ENCODE results near the gene MORN5.
"Not testable (repeated sequence)": the region's sequence is repeated elsewhere in the genome, so short reads cannot be mapped to it uniquely, and the experiment has no call there.

MORN5 gene

GRCh38 chr9:122159026-122159924 lies at the start of gene MORN5, which contains the start of gene NDUFA8:
MORN5 (plus strand) TSS chr9:122159908; CDS start chr9:122159973, 65 bp downstream.
NDUFA8 (minus strand) TSS chr9:122159779; CDS start chr9:122159677, 102 bp downstream.
- peak; percentile 88 to 90 for DNase-seq (ENCODE audit: low read depth in 2 of 2)

DNA sequence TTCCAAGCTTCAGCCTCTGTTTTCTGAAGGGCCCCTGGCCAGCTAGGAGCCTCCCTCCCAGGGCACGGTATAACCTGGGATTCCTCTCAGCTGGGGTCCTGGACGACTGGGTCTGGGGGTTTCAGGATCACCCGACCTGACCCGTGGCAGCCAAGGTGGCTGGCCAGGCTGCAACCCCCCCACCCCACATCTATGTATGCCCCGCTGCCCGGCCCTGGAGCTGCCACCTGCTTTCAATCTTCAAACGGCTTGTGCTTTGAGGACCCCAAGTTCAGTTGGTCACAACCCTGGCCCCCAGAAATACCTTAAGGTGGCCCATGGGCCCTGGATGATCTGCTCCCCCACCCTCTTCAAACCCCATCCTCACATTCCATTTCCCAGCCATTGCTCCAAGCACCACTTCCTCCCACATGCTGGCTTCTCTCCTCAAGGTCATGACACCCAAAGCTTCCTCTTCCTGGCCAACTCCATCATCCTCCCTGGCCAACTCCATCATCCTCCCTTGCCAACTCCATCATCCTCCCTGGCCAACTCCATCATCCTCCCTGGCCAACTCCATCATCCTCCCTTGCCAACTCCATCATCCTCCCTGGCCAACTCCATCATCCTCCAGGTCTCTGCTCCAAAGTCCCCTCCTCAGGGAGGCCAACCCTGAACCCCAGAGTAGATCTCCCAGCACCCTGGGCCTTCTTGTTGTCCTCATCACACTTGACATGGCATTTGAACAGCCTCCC lies 49.4 kb upstream of the MORN5 start:
- DNase-seq (ENCODE audit: low read depth in 2 of 2) = no peak

DNA sequence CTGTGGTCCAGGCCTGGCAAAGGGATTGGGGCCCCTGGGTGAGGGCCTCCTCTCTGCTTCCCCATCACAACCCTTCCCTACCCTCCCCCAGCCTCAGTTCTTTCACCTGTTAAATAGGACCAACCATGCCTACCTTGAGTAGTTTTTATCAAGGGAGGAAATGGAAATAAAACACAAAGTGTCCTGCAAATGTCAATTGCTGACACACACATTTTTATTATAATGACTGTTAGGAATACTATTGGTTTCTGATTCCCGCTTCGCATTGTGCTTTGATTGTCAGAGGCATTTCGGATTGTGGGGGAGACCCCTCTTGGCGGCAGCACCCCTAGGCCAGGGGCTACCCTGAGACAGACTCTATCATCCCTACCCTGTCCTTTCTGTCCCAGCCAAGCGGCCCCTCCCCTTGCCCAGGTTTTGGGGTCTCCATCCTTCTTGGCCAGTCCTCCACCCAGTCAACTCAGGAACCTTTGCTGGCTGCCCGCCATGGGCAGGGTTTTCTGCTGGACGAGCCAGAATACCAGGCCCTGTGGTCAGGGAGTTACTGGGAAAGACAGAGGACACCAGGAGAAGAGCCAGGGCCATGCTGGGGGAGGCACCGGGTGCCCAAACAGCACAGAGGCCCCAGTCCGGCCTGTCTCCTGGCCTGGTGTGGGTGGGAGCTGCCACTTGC lies 48.2 kb upstream of the MORN5 start:
- no peak for DNase-seq (ENCODE audit: low read depth in 2 of 2)

- DNase-seq (ENCODE audit: low read depth in 2 of 2) = no peak
Measured at GRCh38 chr9:122112238-122112637, 47.5 kb upstream of the MORN5 start.

DNA sequence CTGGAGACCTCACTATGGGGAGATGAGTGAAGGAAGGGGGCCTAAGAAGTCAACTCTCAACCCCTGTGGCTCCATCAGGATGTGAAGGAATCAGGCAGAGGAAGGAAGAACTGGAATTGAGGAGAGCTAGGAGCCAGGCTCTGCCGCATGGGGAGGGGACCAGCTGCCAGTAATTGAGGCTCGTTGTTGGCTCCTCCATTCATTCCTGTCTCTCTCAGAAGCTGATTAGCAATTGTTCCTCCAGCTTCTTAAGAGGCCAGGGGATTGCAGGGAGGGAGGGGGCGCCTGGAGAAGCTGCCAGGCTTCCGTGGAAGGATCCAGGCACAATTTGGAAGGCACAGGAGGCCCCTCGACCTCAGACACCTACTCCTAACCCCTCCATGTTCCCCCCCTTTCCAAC lies 46.1 kb upstream of the MORN5 start:
- no peak for DNase-seq (ENCODE audit: low read depth in 2 of 2)

DNA sequence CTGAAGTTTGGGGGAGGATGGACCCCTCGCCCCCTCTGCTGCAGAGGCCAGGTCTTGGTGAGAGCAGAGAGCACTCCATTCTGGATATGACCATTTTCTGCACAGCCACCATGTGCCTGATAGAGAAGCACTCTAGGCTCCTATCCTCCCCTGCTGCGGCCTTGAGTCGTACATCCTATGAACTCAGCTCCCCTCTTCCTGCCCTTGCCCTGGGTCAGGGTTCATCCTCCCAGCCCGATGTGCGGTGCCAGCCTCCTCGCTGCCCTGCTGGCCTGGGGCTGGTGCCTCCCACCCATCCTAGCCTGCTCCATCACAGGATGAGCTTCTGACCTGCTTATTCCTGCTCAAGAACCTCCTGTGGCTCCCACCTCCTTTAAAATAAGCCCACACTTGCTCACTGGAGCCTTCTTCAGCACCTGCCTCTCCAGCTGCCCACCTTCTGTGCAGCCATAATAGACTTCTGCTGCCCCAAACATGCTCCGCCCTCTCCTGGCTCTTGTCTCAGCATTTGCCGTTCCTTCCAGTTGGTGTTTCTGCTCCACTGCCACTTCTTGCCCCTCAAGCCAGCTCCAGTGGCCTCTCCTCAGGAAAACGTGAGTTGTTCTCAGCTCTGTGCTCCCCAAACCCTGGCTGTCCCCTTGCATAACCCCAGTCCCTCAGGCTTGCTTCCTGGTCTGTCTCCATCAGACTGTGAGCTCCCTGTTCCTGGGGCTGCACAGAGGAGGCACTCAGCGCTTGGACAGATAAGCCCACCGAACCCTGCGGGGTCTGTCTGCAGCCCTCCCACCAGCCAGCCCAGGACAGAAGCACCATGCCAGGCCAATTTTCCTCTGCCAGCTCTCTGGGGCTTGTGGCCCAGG lies 44.3 kb upstream of the MORN5 start:
- no peak for DNase-seq (ENCODE audit: low read depth in 2 of 2)

GRCh38 chr9:122116040-122116439 lies 43.7 kb upstream of the MORN5 start:
- DNase-seq (ENCODE audit: low read depth in 2 of 2) = no peak

DNA sequence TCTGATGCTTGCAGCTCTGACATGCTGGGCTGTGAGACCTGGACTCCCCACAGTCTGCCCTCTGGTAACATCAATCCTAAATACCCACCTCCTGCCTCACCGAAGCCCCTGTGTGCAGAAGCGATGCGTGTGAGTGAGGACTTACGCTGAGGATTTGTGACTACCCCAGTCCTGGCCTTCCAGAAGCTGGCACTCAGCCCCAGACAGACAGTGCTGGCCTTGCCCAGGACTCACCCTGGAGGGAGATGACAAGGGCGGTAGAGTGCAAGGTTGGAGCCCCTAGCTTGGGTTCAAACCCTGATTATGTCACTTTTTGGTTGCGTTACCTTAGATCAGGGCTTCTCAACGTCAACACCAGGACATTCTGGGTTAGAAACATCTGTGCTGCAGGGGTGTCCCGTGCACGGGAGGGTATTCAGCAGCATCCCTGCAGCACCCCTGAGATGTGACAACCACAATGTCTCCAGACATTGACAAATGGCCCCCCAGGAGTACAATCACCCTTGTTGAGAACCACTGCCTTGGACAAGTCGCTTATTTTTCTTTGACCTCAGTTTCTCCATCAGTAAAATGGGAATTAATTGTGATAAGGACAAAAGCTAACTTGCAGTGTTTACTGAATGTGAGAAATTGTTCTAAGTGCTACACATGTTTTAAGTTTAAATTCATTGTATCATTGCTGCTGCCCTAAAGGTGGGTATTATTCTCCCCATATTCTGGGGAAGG lies 43.1 kb upstream of the MORN5 start:
- no peak for DNase-seq (ENCODE audit: low read depth in 2 of 2)

- DNase-seq (ENCODE audit: low read depth in 2 of 2) = not testable (repeated sequence)
Measured at GRCh38 chr9:122117241-122117640, 42.5 kb upstream of the MORN5 start.

GRCh38 chr9:122118343-122119165 lies 41.2 kb upstream of the MORN5 start:
- DNase-seq (ENCODE audit: low read depth in 2 of 2) = no peak

DNA sequence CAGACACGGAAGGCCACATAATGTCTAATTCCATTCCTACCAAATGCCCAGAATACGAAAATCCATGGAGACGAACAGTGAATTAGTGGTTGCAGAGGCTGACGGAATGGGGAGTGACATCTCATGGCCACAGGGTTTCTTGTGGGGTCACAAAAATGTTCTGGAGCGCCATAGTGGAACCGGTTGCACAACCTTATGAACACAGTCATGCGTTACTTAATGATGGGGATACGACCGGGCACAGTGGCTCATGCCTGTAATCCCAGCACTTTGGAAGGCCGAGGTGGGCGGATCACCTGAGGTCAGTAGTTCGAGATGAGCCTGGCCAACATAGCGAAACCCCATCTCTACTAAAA lies 40.6 kb upstream of the MORN5 start:
- DNase-seq (ENCODE audit: low read depth in 2 of 2) = no peak

GRCh38 chr9:122119721-122120120 lies 40.0 kb upstream of the MORN5 start:
- DNase-seq (ENCODE audit: low read depth in 2 of 2) = no peak

- no peak for DNase-seq (ENCODE audit: low read depth in 2 of 2)
Measured at GRCh38 chr9:122120316-122121071, 39.2 kb upstream of the MORN5 start.

- no peak for DNase-seq (ENCODE audit: low read depth in 2 of 2)
Measured at GRCh38 chr9:122121391-122121790, 38.3 kb upstream of the MORN5 start.

DNA sequence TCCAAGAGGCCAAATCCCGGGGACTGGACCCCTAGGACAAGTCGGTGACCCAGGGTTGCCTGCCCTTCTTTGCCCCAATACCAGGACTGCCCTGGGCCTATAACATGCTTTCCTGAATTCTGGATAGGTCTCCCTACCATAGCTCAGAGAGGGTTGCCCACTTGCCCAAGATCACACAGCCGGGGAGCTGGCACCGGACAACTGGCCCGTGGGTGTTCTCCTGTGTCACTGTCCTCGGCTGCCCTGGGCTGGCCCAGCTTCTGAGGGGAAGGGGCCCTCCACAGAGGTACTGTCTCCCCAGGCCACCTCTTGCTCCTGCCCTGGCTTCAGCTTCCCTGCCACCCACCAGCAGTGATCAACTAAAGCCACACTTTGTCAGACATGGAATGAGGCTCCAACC lies 37.8 kb upstream of the MORN5 start:
- DNase-seq (ENCODE audit: low read depth in 2 of 2) = no peak

DNA sequence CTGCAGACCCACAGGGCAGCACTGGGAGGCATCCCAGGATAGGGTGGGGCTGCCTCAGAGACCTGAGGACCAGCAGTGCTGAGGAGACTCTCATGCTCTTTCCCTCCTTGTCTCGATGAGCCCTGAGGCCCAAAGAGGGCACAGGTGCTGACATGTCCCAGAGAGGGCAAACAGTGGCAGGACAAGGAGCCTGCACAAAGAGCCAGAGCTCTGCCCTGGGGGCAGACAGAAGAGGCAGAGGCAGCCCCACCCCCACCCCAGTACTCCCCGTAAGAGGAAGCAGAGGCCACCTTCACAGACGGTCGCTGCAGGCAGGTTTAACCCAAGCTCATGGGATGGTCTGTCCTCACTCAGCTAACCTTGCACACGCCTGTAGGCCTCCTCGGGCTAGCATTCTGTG lies 37.2 kb upstream of the MORN5 start:
- DNase-seq (ENCODE audit: low read depth in 2 of 2) = no peak

DNA sequence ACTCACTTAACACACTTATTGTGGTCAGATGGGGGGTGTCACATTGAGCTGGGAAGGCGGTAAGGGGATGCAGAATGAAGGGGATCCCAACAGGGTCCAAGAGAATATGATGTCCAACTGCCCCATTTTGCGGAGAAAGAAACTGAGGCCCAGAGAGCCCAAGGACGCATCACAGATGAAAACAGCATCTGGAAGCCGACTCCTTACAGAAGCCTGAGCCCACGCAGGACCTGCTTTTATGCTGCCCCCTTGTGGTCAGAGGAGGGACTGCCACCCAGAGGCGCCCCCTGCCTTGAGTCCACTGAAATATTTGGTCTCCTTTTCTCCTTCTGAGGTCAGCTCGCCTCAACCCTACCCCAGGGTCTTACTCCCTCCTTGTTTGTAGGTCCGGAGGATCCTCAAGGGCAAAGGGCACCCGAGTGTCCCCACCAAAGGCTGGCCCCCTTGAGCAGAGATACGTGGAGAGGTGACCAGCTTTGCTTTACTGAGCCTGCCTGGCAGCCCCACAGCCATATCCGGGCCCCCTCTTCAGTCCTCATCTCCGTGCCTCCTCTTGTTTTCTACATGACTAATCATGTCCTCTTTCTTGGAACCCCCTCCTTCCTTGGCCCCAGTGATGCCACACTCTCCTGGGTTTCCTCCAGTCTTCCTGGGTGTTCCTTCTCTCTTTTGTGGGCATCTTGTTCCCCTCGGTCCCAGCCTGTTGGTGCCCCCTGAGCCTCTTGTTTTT lies 36.6 kb upstream of the MORN5 start:
- peak; percentile 16 to 43 for DNase-seq (ENCODE audit: low read depth in 2 of 2)

DNA sequence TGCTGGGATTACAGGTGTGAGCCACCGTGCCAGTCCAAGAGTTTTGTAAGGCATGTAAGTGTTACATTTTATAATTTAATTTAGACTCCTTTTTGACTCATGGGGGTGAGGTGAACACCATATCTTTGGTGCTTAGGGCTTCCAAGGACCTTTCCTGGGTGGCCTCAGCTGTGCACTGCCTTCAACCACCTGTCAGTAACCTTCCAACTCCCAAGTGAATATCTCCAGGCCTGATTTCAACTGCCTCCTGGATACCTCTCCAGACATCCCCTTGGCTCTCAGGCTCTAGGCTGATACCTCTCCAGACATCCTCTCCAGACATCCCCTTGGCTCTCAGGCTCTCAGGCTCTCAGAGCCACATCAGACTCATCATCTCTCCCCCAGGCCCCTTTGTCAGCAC lies 35.7 kb upstream of the MORN5 start:
- no peak for DNase-seq (ENCODE audit: low read depth in 2 of 2)
